HCT116 (cell line): ENCODE data around the gene MCTS1. TPM values are rescaled to one million over a fixed set of nuclear protein-coding genes. Genes with fewer than 3 reads are reported as not detected.

ENCODE experiments used
- ATAC-seq: fragments of 200-7000 bp; cut with Tn5 transposase; 2 replicates; pipeline ENCODE4 v1.9.1; 2020; ENCODE audit warnings: mild to moderate bottlenecking, moderate library complexity
- BruUV-seq: library from RNA; stranded (reverse); fragments of 400-500 nt; replicated peaks from 2 replicates; lab custom pipeline; 2021; lab: Mats Ljungman, UMichigan
- CTCF ChIA-PET: fragments of 300-600 bp; sonication (Branson Sonifier 250); formaldehyde crosslinking; loops from one replicate; lab custom pipeline; 2021; ENCODE audit warnings: antibody characterized with exemption; lab: Charles Lee
- POLR2A ChIA-PET: fragments of 300-600, 350-600 bp; sonication (Branson Sonifier 250); formaldehyde crosslinking; loops from one replicate; lab custom pipeline; 2021; ENCODE audit warnings: antibody characterized with exemption; lab: Charles Lee
- RAD21 ChIA-PET, 2 experiments: fragments of 300-600 bp; sonication (Branson Sonifier 250); formaldehyde crosslinking; loops; one replicate each; lab custom pipeline; 2023; ENCODE audit warnings: low total read pairs in 2 of 2; ENCODE audit not compliant: uncharacterized antibody in 2 of 2, unreplicated experiment in 2 of 2, low non-redundant PET in 1 of 2; lab: Charles Lee
- DNase-seq: peaks from one replicate; pipeline ENCODE4 v3.0.0-alpha.2; 2010; ENCODE audit warnings: low read depth, low spot score
- H2AFZ ChIP-seq: fragments of 200-600 bp; shearing (Covaris generic), sonication (generic); 2 replicates; pipeline ENCODE4 v1.6.1; 2017; ENCODE audit warnings: low read depth, mixed run types, mixed read lengths, antibody characterized with exemption, low read length; ENCODE audit not compliant: poor library complexity, severe bottlenecking
- H3K27ac ChIP-seq: 2 replicates; pipeline ENCODE4 v1.5.1; 2012; ENCODE audit warnings: low read depth, low read length
- H3K27me3 ChIP-seq: fragments of 200-600 bp; sonication (generic); 2 replicates; pipeline ENCODE4 v1.6.1; 2016; ENCODE audit warnings: mixed run types, low read length, mixed read lengths; ENCODE audit not compliant: insufficient read depth
- H3K36me3 ChIP-seq, 2 experiments: fragments of 200-500 bp in 1 of 2; fragments of 200-600 bp in 1 of 2; sonication (Bioruptor generic) in 1 of 2; sonication (generic) in 1 of 2; 2 replicates each; pipeline versions ENCODE4 v1.5.1 to v1.6.1; 2014 to 2016; ENCODE audit warnings: low read length in 2 of 2, inconsistent platforms in 1 of 2, mixed read lengths in 1 of 2, mixed run types in 1 of 2; ENCODE audit not compliant: insufficient read depth in 2 of 2, control insufficient read depth in 1 of 2
- H3K4me1 ChIP-seq, 2 experiments: fragments of 200-600 bp in 1 of 2; sonication (generic) in 1 of 2; 2 replicates each; pipeline versions ENCODE4 v1.5.1 to v1.6.1; 2012 to 2017; ENCODE audit warnings: low read length in 2 of 2, inconsistent platforms in 1 of 2, mild to moderate bottlenecking in 1 of 2, mixed read lengths in 1 of 2, mixed run types in 1 of 2, moderate library complexity in 1 of 2; ENCODE audit not compliant: insufficient read depth in 2 of 2, control insufficient read depth in 1 of 2
- H3K4me2 ChIP-seq: fragments of 200-600 bp; sonication (generic); 2 replicates; pipeline ENCODE4 v1.6.1; 2017; ENCODE audit warnings: mixed run types, low read length, mixed read lengths
- H3K4me3 ChIP-seq, 2 experiments: fragments of 200-600 bp in 1 of 2; sonication (generic) in 1 of 2; replicated peaks in 1 of 2; 2 replicates each; pipeline ENCODE4 v1.5.1; 2011 to 2016; ENCODE audit warnings: low read length in 2 of 2, control low read depth in 1 of 2, low read depth in 1 of 2, mild to moderate bottlenecking in 1 of 2, mixed read lengths in 1 of 2, mixed run types in 1 of 2
- H3K79me2 ChIP-seq: fragments of 200-600 bp; sonication (generic); 2 replicates; pipeline ENCODE4 v1.6.1; 2017; ENCODE audit warnings: mild to moderate bottlenecking, mixed run types, low read length, moderate library complexity, mixed read lengths; ENCODE audit not compliant: insufficient read depth
- H3K9ac ChIP-seq: fragments of 200-600 bp; sonication (generic); 2 replicates; pipeline ENCODE4 v1.6.1; 2016; ENCODE audit warnings: low read length, mixed read lengths
- H3K9me2 ChIP-seq: fragments of 200-600 bp; sonication (generic), shearing (Covaris generic); 2 replicates; pipeline ENCODE4 v1.6.1; 2017; ENCODE audit warnings: mixed run types, mild to moderate bottlenecking, moderate library complexity; ENCODE audit not compliant: insufficient read depth
- H3K9me3 ChIP-seq, 2 experiments: fragments of 200-500 bp in 1 of 2; fragments of 200-600 bp in 1 of 2; sonication (Bioruptor generic) in 1 of 2; sonication (generic) in 1 of 2; 2 replicates each; pipeline ENCODE4 v1.6.1; 2014 to 2017; ENCODE audit warnings: low read length in 2 of 2, mixed read lengths in 2 of 2, inconsistent platforms in 1 of 2, low read depth in 1 of 2, mild to moderate bottlenecking in 1 of 2, mixed run types in 1 of 2, moderate library complexity in 1 of 2; ENCODE audit not compliant: control insufficient read depth in 1 of 2, insufficient read depth in 1 of 2
- H4K20me1 ChIP-seq: fragments of 200-600 bp; sonication (generic), shearing (Covaris generic); 2 replicates; pipeline ENCODE4 v1.6.1; 2017; ENCODE audit warnings: mixed run types, mild to moderate bottlenecking, moderate library complexity; ENCODE audit not compliant: insufficient read depth
- CBX3 ChIP-seq: IDR thresholded peaks from 2 replicates; pipeline ENCODE4 v1.6.1; 2012; ENCODE audit warnings: low read depth
- CEBPB ChIP-seq: IDR thresholded peaks from 2 replicates; pipeline ENCODE4 v1.6.1; 2012; ENCODE audit warnings: low read depth
- ELF1 ChIP-seq: IDR thresholded peaks from 2 replicates; pipeline ENCODE4 v1.6.1; 2012; ENCODE audit warnings: low read depth, borderline replicate concordance
- EZH2 ChIP-seq: fragments of 200-600 bp; sonication (generic); IDR thresholded peaks from 2 replicates; pipeline ENCODE4 v1.6.1; 2017; ENCODE audit warnings: antibody characterized with exemption, mixed run types
- EZH2phosphoT487 ChIP-seq: fragments of 200-600 bp; IDR thresholded peaks from 2 replicates; pipeline ENCODE4 v1.6.1; 2018; ENCODE audit warnings: antibody characterized with exemption, borderline replicate concordance
- JUND ChIP-seq: IDR thresholded peaks from 2 replicates; pipeline ENCODE4 v1.6.1; 2012
- POLR2A ChIP-seq: IDR thresholded peaks from 2 replicates; pipeline ENCODE4 v1.7.0; 2011; ENCODE audit warnings: borderline replicate concordance; ENCODE audit not compliant: insufficient read depth, insufficient read length; ENCODE audit errors: extremely low read depth
- POLR2AphosphoS5 ChIP-seq: IDR thresholded peaks from 2 replicates; pipeline ENCODE4 v1.6.1; 2011; ENCODE audit warnings: mild to moderate bottlenecking, low read depth, low read length, moderate library complexity
- RAD21 ChIP-seq: IDR thresholded peaks from 2 replicates; pipeline ENCODE4 v1.6.1; 2012; ENCODE audit warnings: low read depth, mild to moderate bottlenecking
- SIN3A ChIP-seq: IDR thresholded peaks from 2 replicates; pipeline ENCODE4 v1.6.1; 2012; ENCODE audit warnings: low read depth
- SP1 ChIP-seq: IDR thresholded peaks from 2 replicates; pipeline ENCODE4 v1.6.1; 2012; ENCODE audit warnings: low read depth
- SRF ChIP-seq: IDR thresholded peaks from 2 replicates; pipeline ENCODE4 v1.6.1; 2012; ENCODE audit warnings: low read depth
- YY1 ChIP-seq: IDR thresholded peaks from 2 replicates; pipeline ENCODE4 v1.6.1; 2011; ENCODE audit warnings: low read length, low read depth, moderate library complexity, mild to moderate bottlenecking; ENCODE audit not compliant: insufficient replicate concordance; ENCODE audit errors: extremely low read depth
- ZNF274 ChIP-seq: fragments of 200-500 bp; sonication (Bioruptor generic); IDR thresholded peaks from 2 replicates; pipeline ENCODE4 v1.6.1; 2014; ENCODE audit warnings: mild to moderate bottlenecking, low read depth, low read length, inconsistent platforms
- intact Hi-C: fragments of 100-400 bp; cut with micrococcal nuclease; formaldehyde crosslinking; loops from 2 replicates; pipeline ENCODE4 v1.10.0; 2022
- total RNA-seq: library from RNA; stranded (reverse); gene quantifications from one replicate; pipeline ENCODE4 v1.2.1, GENCODE V29; 2021; ENCODE audit not compliant: unreplicated experiment
- TF ChIP-seq, protein P1 (sequence below): IDR thresholded peaks from 2 replicates; pipeline ENCODE4 v1.6.1; 2012; ENCODE audit warnings: low read depth
- TF ChIP-seq, protein P2 (sequence below): IDR thresholded peaks from 2 replicates; pipeline ENCODE4 v1.6.1; 2012
- TF ChIP-seq, protein P3 (sequence below): IDR thresholded peaks from 2 replicates; pipeline ENCODE4 v1.6.1; 2011; ENCODE audit warnings: mild to moderate bottlenecking, low read length, moderate library complexity; ENCODE audit not compliant: insufficient replicate concordance; ENCODE audit errors: extremely low read depth
- TF ChIP-seq, protein P4 (sequence below), 3 experiments: fragments of 200-600 bp in 1 of 3; sonication (generic) in 1 of 3; IDR thresholded peaks in 2 of 3; conservative IDR thresholded peaks in 1 of 3; 2 replicates each; pipeline ENCODE4 v1.5.1; 2012 to 2017; ENCODE audit warnings: low read depth in 2 of 3, low read length in 2 of 3, antibody characterized with exemption in 1 of 3, borderline replicate concordance in 1 of 3, control low read depth in 1 of 3, mild to moderate bottlenecking in 1 of 3, mixed read lengths in 1 of 3, mixed run types in 1 of 3, moderate library complexity in 1 of 3; ENCODE audit not compliant: insufficient read depth in 1 of 3

Gene MCTS1
- total RNA-seq, 1 experiment from 2014 or later = 49.5 TPM

DNA sequence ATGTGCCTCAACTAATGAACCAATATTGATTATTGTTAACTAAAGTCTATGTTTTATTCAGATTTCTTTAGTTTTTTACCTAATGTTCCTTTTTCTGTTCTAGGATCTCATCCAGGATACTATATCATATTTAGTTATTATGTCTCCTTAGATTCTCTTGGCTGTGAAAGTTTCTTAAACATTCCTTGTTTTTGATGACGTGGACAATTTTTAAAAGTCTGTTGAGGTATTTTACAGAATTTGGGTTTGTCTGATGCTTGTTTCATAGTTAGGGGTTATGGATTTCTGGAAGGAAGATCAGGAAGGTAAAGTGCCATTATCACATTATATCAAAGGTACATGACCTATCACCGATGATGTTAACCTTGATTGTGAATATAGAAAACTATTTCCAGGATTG is 18.2 kb upstream of the MCTS1 start:
- no peak for DNase-seq
- H3K9me2 ChIP-seq = no peaks in the 10 kb centered on the region
- H3K9ac ChIP-seq = no peak overlapping the region
- CTCF ChIA-PET = no interaction called here
- H3K4me1 ChIP-seq = no peaks in the 10 kb centered on the region
- no peak overlapping the region for H3K27ac ChIP-seq
- no peak overlapping the region for H3K4me3 ChIP-seq
- no peaks in the 10 kb centered on the region for H3K9me3 ChIP-seq
- TF ChIP-seq SIN3A = no peak
- no peak for TF ChIP-seq POLR2AphosphoS5
- no peak for TF ChIP-seq JUND
- no peak for TF ChIP-seq CBX3
- TF ChIP-seq, protein P1, sequence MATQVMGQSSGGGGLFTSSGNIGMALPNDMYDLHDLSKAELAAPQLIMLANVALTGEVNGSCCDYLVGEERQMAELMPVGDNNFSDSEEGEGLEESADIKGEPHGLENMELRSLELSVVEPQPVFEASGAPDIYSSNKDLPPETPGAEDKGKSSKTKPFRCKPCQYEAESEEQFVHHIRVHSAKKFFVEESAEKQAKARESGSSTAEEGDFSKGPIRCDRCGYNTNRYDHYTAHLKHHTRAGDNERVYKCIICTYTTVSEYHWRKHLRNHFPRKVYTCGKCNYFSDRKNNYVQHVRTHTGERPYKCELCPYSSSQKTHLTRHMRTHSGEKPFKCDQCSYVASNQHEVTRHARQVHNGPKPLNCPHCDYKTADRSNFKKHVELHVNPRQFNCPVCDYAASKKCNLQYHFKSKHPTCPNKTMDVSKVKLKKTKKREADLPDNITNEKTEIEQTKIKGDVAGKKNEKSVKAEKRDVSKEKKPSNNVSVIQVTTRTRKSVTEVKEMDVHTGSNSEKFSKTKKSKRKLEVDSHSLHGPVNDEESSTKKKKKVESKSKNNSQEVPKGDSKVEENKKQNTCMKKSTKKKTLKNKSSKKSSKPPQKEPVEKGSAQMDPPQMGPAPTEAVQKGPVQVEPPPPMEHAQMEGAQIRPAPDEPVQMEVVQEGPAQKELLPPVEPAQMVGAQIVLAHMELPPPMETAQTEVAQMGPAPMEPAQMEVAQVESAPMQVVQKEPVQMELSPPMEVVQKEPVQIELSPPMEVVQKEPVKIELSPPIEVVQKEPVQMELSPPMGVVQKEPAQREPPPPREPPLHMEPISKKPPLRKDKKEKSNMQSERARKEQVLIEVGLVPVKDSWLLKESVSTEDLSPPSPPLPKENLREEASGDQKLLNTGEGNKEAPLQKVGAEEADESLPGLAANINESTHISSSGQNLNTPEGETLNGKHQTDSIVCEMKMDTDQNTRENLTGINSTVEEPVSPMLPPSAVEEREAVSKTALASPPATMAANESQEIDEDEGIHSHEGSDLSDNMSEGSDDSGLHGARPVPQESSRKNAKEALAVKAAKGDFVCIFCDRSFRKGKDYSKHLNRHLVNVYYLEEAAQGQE = no peak
- TF ChIP-seq, protein P2, sequence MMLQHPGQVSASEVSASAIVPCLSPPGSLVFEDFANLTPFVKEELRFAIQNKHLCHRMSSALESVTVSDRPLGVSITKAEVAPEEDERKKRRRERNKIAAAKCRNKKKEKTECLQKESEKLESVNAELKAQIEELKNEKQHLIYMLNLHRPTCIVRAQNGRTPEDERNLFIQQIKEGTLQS = no peak
- no peak for TF ChIP-seq POLR2A
- no peak for TF ChIP-seq EZH2
- TF ChIP-seq SRF = no peak
- TF ChIP-seq ZNF274 = no peak
- no peak for TF ChIP-seq CEBPB
- TF ChIP-seq YY1 = no peak
- no peak for TF ChIP-seq ELF1
- TF ChIP-seq, protein P3, sequence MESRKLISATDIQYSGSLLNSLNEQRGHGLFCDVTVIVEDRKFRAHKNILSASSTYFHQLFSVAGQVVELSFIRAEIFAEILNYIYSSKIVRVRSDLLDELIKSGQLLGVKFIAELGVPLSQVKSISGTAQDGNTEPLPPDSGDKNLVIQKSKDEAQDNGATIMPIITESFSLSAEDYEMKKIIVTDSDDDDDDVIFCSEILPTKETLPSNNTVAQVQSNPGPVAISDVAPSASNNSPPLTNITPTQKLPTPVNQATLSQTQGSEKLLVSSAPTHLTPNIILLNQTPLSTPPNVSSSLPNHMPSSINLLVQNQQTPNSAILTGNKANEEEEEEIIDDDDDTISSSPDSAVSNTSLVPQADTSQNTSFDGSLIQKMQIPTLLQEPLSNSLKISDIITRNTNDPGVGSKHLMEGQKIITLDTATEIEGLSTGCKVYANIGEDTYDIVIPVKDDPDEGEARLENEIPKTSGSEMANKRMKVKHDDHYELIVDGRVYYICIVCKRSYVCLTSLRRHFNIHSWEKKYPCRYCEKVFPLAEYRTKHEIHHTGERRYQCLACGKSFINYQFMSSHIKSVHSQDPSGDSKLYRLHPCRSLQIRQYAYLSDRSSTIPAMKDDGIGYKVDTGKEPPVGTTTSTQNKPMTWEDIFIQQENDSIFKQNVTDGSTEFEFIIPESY = no peak
- TF ChIP-seq, protein P4, sequence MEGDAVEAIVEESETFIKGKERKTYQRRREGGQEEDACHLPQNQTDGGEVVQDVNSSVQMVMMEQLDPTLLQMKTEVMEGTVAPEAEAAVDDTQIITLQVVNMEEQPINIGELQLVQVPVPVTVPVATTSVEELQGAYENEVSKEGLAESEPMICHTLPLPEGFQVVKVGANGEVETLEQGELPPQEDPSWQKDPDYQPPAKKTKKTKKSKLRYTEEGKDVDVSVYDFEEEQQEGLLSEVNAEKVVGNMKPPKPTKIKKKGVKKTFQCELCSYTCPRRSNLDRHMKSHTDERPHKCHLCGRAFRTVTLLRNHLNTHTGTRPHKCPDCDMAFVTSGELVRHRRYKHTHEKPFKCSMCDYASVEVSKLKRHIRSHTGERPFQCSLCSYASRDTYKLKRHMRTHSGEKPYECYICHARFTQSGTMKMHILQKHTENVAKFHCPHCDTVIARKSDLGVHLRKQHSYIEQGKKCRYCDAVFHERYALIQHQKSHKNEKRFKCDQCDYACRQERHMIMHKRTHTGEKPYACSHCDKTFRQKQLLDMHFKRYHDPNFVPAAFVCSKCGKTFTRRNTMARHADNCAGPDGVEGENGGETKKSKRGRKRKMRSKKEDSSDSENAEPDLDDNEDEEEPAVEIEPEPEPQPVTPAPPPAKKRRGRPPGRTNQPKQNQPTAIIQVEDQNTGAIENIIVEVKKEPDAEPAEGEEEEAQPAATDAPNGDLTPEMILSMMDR (IDR thresholded peaks at IDR 0.05 in 2 of 3, conservative IDR thresholded peaks at IDR 0.05 in 1 of 3; ENCODE audit: borderline replicate concordance in 1 of 3, insufficient read depth in 1 of 3, low read depth in 2 of 3, low read length in 2 of 3) = no peak
- no peak for TF ChIP-seq SP1
- TF ChIP-seq RAD21 = no peak
- TF ChIP-seq EZH2phosphoT487 = no peak
- H3K79me2 ChIP-seq = no peaks in the 10 kb centered on the region
- RAD21 ChIA-PET = no interaction called here
- BruUV-seq = no TSS peak
- POLR2A ChIA-PET = no interaction called here
- no peak overlapping the region for H2AFZ ChIP-seq
- H3K4me2 ChIP-seq = no peak overlapping the region
- no peak for ATAC-seq
- H3K27me3 ChIP-seq = no peaks in the 10 kb centered on the region
- intact Hi-C loops = no loop called here
- H3K36me3 ChIP-seq = no peaks in the 10 kb centered on the region
- H4K20me1 ChIP-seq = no peaks in the 10 kb centered on the region
